TTC549 (cell line): ENCODE measurements around the gene FAM163A.
"Not testable (repeated sequence)": the region's sequence is repeated elsewhere in the genome, so short reads cannot be mapped to it uniquely, and the experiment has no call there.

Experiments used
- FAIRE-seq: peaks from 2 replicates; lab custom pipeline; 2012; peaks lifted over from hg19 to GRCh38; lab: Jason Lieb, UNC

The FAM163A gene

GRCh38 chr1:179742717-179743678 lies at the start of gene FAM163A:
FAM163A (plus strand) TSS chr1:179743291; CDS start chr1:179813098, 69,807 bp downstream.
- no peak for FAIRE-seq

- not testable (repeated sequence) for FAIRE-seq
Measured at GRCh38 chr1:179694530-179694929, 48.6 kb upstream of the FAM163A start.

- FAIRE-seq = no peak
Measured at GRCh38 chr1:179702946-179703539, 40.0 kb upstream of the FAM163A start.

- FAIRE-seq = peak; percentile 97
Measured at GRCh38 chr1:179706339-179706941, 36.7 kb upstream of the FAM163A start.

- FAIRE-seq = peak; percentile 19
Measured at GRCh38 chr1:179707406-179707805, 35.7 kb upstream of the FAM163A start.

GRCh38 chr1:179708434-179709195 lies 34.5 kb upstream of the FAM163A start:
- no peak for FAIRE-seq

- FAIRE-seq = no peak
Measured at GRCh38 chr1:179709841-179710329, 33.2 kb upstream of the FAM163A start.

GRCh38 chr1:179714159-179714558 lies 28.9 kb upstream of the FAM163A start:
- no peak for FAIRE-seq

GRCh38 chr1:179714623-179715022 lies 28.5 kb upstream of the FAM163A start:
- peak; percentile 84 for FAIRE-seq

GRCh38 chr1:179719272-179719671 lies 23.8 kb upstream of the FAM163A start:
- no peak for FAIRE-seq

- FAIRE-seq = no peak
Measured at GRCh38 chr1:179728271-179728670, 14.8 kb upstream of the FAM163A start.

GRCh38 chr1:179729881-179730280 lies 13.2 kb upstream of the FAM163A start:
- no peak for FAIRE-seq

- no peak for FAIRE-seq
Measured at GRCh38 chr1:179731643-179732042, 11.4 kb upstream of the FAM163A start.

- FAIRE-seq = no peak
Measured at GRCh38 chr1:179742291-179742690, 800 bp upstream of the FAM163A start.

GRCh38 chr1:179743679-179744400 lies 749 bp downstream of the FAM163A start:
- no peak for FAIRE-seq

GRCh38 chr1:179744401-179745130 lies 1.5 kb downstream of the FAM163A start:
- FAIRE-seq = no peak

GRCh38 chr1:179745131-179745611 lies 2.1 kb downstream of the FAM163A start:
- FAIRE-seq = no peak

GRCh38 chr1:179745743-179746142 lies 2.7 kb downstream of the FAM163A start:
- FAIRE-seq = no peak

GRCh38 chr1:179747611-179748010 lies 4.5 kb downstream of the FAM163A start:
- FAIRE-seq = no peak

GRCh38 chr1:179748772-179749171 lies 5.7 kb downstream of the FAM163A start:
- FAIRE-seq = no peak

- no peak for FAIRE-seq
Measured at GRCh38 chr1:179750630-179751029, 7.5 kb downstream of the FAM163A start.
